Glomerular visceral epithelial cell (primary cell): Measurements from ENCODE around the gene PPP1R1B.

Experiments used
- DNase-seq: peaks from one replicate; pipeline ENCODE4 v3.0.0-alpha.2; 2016; ENCODE audit errors: extremely low spot score

The PPP1R1B gene

GRCh38 chr17:39600288-39600996, 26.3 kb upstream of the PPP1R1B start:
- DNase-seq, result no peak

GRCh38 chr17:39600997-39601597, 25.7 kb upstream of the PPP1R1B start:
- no peak for DNase-seq

- no peak for DNase-seq
Measured at GRCh38 chr17:39601758-39602532, 24.8 kb upstream of the PPP1R1B start.

- no peak for DNase-seq
Measured at GRCh38 chr17:39602533-39603303, 24.0 kb upstream of the PPP1R1B start.

DNA sequence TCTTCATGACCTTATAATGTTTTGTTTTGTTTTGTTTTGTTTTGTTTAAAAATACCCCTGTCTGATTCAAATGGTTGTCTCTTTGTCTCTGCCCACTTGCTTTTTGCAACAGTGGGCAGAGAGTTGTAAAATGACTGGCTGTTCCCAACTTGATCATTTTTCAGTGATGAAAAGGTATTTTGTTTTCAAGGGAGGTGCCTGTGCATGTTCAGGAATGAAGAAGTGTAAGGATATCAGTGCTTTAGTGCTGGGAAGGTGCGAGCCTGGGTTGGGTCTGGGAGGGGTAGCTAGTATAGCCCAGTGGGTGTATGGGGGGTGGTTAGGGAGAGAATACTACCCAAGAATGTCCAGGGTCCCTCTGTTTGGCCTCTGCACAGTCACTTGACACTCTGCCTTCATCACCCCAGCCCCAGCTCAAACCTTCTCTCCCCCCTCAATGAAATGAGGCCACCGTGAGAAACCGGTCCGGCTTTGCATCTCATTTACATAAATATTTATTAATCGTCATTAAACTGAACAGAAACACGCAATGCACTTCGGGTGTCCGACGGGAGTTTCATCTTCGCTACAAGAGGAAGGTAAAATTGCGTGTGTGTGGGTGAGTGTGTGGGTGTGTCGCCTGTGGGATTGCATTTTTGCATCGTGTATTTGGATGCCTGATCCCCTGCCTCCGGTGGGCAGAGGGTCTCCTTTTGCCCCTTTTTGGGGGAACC, 23.3 kb upstream of the PPP1R1B start:
- no peak for DNase-seq

DNA sequence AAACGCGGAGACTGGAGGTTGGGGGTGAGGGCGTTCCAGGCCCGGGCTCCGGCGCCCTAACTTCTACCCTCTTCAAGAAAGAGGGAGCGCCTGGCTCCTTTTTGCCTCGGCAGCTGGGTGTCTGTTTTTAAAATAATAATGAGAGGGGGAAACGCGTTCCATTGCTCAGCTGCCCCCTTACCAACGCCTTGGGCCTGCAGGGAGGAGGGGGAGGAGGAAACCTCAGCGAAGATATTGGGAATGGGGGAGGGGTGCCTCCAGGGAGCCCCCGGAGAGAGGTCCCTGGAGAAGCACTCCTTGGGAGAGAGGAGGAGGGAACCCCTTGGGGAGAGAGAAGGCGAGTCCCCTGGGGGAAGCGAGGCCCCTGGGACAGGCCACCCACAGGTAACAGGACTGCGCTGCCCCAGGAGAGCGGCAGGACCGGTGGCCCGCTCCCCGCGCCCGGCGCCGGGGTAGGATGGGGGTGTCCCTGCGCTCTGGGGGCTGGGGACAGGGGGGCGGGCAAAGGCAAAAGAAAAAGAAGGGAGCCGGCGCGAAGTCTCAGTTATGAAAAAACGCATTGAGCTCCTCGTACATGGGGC, 21.8 kb upstream of the PPP1R1B start:
- DNase-seq, result no peak

DNA sequence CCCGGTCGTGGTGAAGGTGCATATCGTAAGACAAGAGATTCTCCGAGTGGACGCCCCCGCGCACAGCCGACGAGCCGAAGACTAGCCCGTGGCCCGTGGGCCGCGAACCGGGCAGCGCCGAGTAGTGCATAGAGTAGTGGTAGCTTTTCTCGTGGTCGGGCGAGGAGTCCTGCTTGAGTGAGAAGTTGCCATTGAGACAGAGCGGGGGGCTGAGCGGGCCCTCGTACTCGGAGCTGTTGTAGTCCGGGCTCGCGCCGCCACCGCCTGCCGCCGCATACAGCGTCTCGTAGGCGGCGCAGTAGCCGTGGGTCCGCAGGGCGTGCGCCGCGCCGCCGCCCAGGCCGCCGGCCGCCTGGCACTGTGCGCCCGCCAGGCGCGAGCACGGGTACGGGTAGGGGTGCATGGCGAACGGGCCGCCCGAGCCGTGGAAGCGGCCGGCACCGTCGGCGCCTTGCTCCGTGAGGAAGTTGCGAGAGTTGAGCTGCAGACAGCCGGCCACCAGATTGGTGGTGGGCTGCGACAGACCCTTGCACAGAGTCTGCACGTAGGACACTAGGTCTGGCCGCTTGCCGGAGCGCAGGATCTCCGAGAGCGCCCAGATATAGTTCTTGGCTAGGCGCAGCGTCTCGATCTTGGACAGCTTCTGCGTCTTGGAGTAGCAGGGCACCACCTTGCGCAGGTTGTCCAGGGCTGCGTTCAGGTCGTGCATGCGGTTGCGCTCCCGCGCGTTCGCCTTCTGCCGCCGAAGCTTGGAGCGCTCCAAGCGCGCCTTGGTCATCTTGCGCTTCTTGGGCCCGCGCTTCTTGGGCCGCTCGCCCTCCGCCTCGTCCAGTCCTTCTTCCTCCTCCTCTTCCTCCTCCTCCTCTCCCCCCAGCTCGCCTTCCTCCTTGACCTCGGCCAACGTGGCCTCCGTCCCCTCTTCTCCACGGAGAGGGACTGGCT, 21.0 kb upstream of the PPP1R1B start:
- DNase-seq, result no peak

DNA sequence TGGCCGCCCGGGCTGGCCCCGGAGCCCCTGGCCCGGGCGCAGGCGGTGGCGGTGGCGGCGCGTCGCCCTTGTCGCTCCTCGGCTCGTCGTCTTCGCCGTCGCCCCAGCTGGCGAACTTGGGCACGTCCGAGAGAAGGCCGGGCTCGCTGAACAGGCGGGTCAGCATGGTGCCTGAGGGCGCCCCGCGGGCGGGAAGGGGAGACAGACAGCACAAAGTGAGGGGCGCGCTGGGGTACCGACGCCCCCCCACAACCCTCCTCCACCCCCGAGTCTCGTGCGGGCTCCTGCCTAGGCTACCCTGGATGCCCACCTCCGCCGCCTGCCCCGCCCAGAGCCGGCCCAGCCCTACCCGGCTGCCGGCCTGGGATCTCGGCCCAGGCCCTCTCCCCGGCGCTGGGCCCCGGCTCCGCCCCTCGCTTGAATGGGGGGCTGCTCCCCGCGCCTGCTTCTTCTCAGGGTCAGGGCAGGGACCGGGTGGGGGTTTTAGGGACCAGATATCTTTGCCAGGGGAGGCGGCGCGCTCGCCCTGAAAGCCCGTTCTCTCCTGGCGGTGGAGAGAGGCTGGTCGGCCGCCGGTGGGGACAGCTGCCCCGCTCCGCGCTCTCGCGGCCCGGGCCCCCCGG, 20.2 kb upstream of the PPP1R1B start:
- no peak for DNase-seq

DNA sequence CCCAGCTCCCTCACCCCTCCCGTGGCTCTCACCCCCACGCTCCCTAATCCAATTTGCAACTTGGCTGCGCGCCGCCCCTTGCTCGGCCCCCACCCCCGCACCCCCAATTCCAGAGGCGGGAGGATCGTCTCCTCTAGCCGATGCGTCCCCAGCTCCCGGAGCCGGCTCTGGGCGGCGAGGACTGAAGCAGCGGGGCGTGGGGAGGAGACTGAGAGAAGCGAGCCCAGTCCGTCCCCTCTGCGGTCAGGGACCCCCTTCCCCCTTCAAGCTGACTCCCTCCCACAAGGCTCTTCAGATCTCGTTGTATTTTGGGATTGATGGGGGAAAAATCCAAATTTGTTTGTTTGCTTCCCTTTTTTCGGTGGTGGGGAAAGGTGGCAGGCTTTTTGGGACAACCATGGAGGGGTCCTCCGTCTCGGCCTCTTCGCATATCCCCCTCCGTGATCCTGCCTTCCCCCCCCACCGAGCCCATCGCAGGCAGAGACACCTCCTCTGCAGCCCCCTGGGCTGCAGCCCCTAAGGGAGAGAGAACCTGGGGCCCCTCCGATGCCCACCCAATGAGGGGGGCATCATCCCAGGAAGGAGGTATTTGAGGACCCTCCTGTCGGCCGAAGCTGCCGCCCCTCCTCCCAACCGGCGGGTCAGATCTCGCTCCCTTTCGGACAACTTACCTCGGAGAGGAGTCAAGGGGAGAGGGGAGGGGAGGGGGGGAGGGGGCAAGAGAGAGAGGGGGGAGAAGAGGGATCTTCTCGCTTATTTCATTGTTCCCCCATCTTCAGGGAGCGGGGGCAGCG, 19.5 kb upstream of the PPP1R1B start:
- no peak for DNase-seq

DNA sequence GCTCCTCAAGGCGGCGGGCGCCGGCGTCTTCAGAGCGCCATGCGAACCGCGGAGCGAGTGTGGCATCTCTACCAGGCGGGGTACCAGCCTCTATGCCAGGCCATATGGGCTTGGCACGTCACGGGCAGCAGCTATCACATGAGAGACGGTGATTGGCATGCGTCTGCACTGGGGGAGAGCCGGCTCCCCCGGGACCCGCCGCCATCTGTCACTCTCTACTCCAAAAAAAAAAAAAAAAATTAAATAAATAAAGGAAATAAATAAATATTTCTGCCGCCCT, 19.0 kb upstream of the PPP1R1B start, which contains the start of gene NEUROD2:
Gene NEUROD2 (minus strand): TSS at position 70 of the 280 bp plus-strand sequence. CDS start 1,321 bp downstream, outside the sequence.
- DNase-seq, result no peak

- no peak for DNase-seq
Measured at GRCh38 chr17:39608142-39608981, 18.4 kb upstream of the PPP1R1B start.

DNA sequence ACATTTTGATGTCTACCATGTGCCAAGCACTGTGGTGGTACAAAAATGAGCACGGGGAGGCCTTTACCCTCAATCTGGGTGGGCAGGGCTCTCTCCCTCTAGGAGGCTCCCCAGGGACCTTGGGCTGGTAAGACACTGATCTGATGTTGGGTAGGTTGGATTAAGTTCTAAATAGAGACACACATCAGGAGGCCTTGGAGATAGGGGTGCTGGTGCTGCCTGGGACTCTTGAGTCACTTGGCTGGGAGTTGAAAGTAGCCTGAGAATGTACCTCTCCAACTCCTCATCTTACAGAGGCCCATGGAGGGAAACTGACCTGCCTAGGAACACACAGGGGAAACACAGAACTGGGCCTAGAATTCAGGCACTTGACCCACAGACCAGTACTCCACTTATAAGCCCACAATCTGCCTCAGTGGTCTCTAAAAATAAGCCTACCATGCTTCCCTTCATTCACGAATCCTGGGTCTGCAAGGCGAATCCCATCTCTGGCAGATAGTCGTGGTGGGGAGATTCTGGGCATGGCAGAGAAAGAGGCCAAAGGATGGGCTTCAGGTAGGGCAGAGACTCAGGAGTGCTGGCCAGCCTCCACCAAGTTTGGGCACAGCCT, 17.2 kb upstream of the PPP1R1B start:
- no peak for DNase-seq

DNA sequence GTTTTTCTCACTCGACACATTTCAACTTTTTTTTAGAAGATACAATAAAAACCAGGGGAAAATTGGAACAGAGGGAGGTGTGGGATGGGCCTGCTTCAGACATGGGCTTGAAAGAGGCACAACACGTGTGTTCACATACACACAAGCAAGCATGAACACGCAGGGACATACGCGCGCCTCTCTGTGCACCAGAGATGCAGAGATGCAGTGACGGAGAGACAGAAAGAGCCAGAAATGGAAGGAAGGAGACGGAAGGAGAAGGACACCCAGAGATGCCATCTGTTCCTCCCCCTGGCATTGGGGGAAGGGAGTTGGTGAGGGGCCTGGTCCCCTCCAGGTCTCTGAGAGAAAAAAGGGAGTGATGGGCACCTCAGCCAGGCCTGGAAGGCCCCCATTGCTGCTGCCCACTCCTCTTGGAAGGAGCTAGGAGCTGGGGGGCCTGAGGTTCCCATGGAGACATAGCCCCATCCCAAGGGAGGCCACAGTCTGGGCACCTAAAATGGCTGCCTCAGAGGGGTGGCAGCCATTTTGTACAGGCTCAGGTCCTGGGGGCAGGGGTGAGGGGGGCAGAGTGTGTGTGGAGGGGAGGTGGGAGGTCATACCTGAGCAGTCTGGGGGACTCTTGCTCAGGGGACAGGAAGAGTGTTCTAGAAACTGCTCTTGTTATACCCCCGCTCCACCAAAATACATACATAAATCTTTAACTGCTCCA, 15.2 kb upstream of the PPP1R1B start:
- DNase-seq, result no peak

DNA sequence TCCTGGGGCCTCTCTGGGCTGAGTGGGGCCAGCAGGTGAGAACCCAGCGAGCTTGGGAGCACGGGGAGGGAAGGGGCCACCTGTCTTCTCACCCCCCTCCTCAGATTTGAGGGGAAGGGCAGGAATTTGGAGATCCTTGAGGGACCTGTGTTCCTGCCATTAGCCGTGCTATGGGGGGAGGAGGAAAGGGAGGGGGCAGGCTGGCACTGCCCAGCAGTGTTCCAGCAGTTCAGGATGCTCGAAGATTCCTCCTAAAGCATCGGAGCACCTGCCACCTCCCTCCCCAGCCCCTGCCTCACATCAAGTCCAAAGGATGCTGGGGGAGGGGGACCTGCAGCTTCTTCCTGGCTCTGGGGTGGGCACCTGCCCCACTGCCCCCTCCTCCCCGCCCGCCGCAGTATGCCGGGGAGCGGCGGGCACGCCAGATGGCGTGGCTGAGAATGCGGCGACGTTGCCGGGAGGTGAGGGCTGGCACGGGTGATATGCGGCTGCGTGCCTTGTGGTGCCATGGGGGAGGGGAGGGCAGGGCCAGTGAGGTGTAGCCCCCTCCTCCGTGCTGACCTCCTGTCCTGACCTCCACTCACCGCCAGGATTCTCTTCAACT, 14.4 kb upstream of the PPP1R1B start:
- no peak for DNase-seq

- DNase-seq, result no peak
Measured at GRCh38 chr17:39612935-39613464, 13.8 kb upstream of the PPP1R1B start.

DNA sequence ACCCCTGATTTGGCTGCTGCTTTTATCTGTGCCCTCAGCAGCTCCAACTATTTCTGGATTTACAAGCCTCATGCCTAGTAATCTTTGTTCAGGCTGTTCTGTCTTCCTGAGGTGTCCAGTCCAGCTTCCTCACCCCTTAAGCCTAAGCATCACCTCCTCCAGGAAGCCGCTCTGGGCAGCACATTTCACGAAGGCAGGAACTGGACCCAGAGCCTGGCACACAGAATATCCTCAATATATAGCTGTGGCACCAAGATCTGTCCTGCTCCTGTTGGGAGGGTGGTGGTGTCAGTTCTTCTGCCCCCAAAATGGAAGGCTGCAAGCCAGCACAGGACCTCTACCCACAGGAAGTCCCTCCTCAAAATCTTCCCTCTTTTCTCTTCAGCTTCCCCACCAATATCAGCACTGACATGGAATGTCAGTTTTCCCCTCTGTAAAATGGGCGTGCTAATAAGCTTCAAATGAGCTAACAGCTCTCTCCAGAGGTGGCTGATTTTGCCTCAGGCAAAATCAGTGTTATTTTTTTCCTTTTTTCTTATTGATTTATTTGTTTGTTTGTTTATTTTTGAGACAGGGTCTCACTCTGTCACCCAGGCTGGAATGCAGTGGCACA, 12.1 kb upstream of the PPP1R1B start:
- DNase-seq, result no peak
